Keratinocyte (primary cell): ENCODE results near the gene OR10A4. TPM values are rescaled to one million over a fixed set of nuclear protein-coding genes. Genes with fewer than 3 reads are reported as not detected.
"Not testable (repeated sequence)": the region's sequence is repeated elsewhere in the genome, so short reads cannot be mapped to it uniquely, and the experiment has no call there.

Source experiments
- DNase-seq: peaks from one replicate; pipeline ENCODE4 v3.0.0-alpha.2; 2011; ENCODE audit warnings: low read depth, missing footprints, low spot score
- FAIRE-seq: peaks from 2 replicates; lab custom pipeline; 2011; peaks lifted over from hg19 to GRCh38; lab: Jason Lieb, UNC
- H2AFZ ChIP-seq: 2 replicates; pipeline ENCODE4 v1.6.0; 2012; ENCODE audit warnings: low read length, control low read depth, inconsistent platforms; ENCODE audit not compliant: control insufficient read depth
- H3K27ac ChIP-seq: 2 replicates; pipeline ENCODE4 v1.5.1; 2011; ENCODE audit warnings: low read length; ENCODE audit not compliant: control insufficient read depth, insufficient read depth
- H3K27me3 ChIP-seq: 3 replicates; pipeline ENCODE4 v1.6.0; 2011; ENCODE audit warnings: low read length; ENCODE audit not compliant: control insufficient read depth, insufficient read depth; ENCODE audit errors: extremely low read depth
- H3K36me3 ChIP-seq, 2 experiments: 2 replicates in 1 of 2; 3 replicates in 1 of 2; pipeline ENCODE4 v1.5.1; 2011; ENCODE audit warnings: low read length in 2 of 2, mild to moderate bottlenecking in 1 of 2; ENCODE audit not compliant: control insufficient read depth in 2 of 2, insufficient read depth in 2 of 2; ENCODE audit errors: extremely low read depth in 1 of 2
- H3K4me1 ChIP-seq: 3 replicates; pipeline ENCODE4 v1.5.1; 2011; ENCODE audit warnings: low read length; ENCODE audit not compliant: control insufficient read depth, insufficient read depth; ENCODE audit errors: extremely low read depth
- H3K4me2 ChIP-seq: 3 replicates; pipeline ENCODE4 v1.6.0; 2011; ENCODE audit warnings: low read depth, low read length; ENCODE audit not compliant: control insufficient read depth, insufficient read depth; ENCODE audit errors: extremely low read depth
- H3K4me3 ChIP-seq, 3 experiments: fragments of 200-600 bp in 1 of 3; sonication (generic) in 1 of 3; 2 replicates in 2 of 3; 3 replicates in 1 of 3; pipeline ENCODE4 v1.5.1; 2011 to 2016; ENCODE audit warnings: low read length in 3 of 3, mild to moderate bottlenecking in 3 of 3, control low read depth in 2 of 3, inconsistent platforms in 1 of 3, low read depth in 1 of 3, mixed read lengths in 1 of 3, mixed run types in 1 of 3, moderate library complexity in 1 of 3; ENCODE audit not compliant: control insufficient read depth in 2 of 3, insufficient read depth in 2 of 3; ENCODE audit errors: extremely low read depth in 1 of 3
- H3K79me2 ChIP-seq: 2 replicates; pipeline ENCODE4 v1.6.0; 2012; ENCODE audit warnings: low read length; ENCODE audit not compliant: control insufficient read depth, insufficient read depth
- H3K9ac ChIP-seq: 3 replicates; pipeline ENCODE4 v1.6.0; 2011; ENCODE audit warnings: low read length; ENCODE audit not compliant: control insufficient read depth, insufficient read depth; ENCODE audit errors: extremely low read depth
- H3K9me1 ChIP-seq: 3 replicates; pipeline ENCODE4 v1.6.0; 2011; ENCODE audit warnings: low read length; ENCODE audit not compliant: control insufficient read depth, insufficient read depth; ENCODE audit errors: extremely low read depth
- H3K9me3 ChIP-seq: 2 replicates; pipeline ENCODE4 v1.5.1; 2012; ENCODE audit warnings: low read depth, low read length; ENCODE audit not compliant: control insufficient read depth
- H4K20me1 ChIP-seq: 3 replicates; pipeline ENCODE4 v1.6.0; 2011; ENCODE audit warnings: low read length; ENCODE audit not compliant: control insufficient read depth, insufficient read depth; ENCODE audit errors: extremely low read depth
- CTCF ChIP-seq, 3 experiments: IDR thresholded peaks in 1 of 3; conservative IDR thresholded peaks in 1 of 3; optimal IDR thresholded peaks in 1 of 3; 2 replicates in 2 of 3; 3 replicates in 1 of 3; pipeline versions ENCODE3 to v1.5.1; 2011; ENCODE audit warnings: low read length in 3 of 3, mild to moderate bottlenecking in 3 of 3, moderate library complexity in 2 of 3, control low read depth in 1 of 3, inconsistent platforms in 1 of 3; ENCODE audit not compliant: insufficient read depth in 2 of 3; ENCODE audit errors: extremely low read depth in 1 of 3
- EZH2 ChIP-seq: IDR thresholded peaks from one replicate; pipeline ENCODE4 v1.6.1; 2012; ENCODE audit warnings: inconsistent platforms, mild to moderate bottlenecking, low read length, moderate library complexity
- dilution Hi-C: fragments of 300-500 bp; cut with MboI; formaldehyde crosslinking; loops from one replicate; pipeline ENCODE4 v1.7.0; 2020; ENCODE audit warnings: low sequenced_read_pairs; ENCODE audit not compliant: extremely low pct_ligation_motif_present
- polyA plus RNA-seq, 5 experiments: library from polyadenylated mRNA; depleted of rRNA in 3 of 5; stranded (reverse) in 3 of 5; stranded (forward) in 1 of 5; unstranded in 1 of 5; fragments of >200 nt; gene quantifications; 1 replicate in 1 of 5; 2 replicates in 3 of 5; 3 replicates in 1 of 5; pipeline versions ENCODE4 v1.2.1 to v1.2.3, GENCODE V29; 2011 to 2012; ENCODE audit warnings: missing spikeins in 2 of 5, low read depth in 1 of 5, low replicate concordance in 1 of 5

OR10A4 gene
- polyA plus RNA-seq, 1 donor (not counting 4 experiments of a cell fraction or from before 2014, with no cell fraction given): not detected

DNA sequence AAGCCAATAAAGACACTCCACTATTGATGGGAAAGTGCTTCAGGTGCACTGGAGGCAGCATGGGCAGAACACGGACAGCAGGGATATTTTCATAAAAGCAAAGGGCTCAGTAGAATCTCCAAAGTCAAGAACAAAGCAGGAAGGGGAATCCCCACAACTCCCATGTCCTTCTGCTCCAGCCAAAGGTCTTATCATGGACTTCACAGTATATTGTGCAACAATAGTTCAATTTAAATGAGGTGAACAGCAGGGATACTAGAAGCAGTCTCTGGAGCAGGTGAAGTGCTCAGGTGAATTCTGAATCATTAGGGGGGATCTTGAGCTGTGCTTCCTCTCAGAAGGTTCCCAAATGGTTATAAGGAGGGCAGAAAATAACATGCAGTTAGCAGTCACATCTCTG is 22.5 kb downstream of the OR10A4 start:
- no peaks in the 10 kb centered on the region for H3K9me3 ChIP-seq
- no peak overlapping the region for H3K9ac ChIP-seq
- DNase-seq (no peak), FAIRE-seq (no peak)
- H3K79me2 ChIP-seq: no peaks in the 10 kb centered on the region
- H3K27ac ChIP-seq: no peak overlapping the region
- no peak overlapping the region for H2AFZ ChIP-seq
- dilution Hi-C loops: no loop called here
- no peaks in the 10 kb centered on the region for H3K27me3 ChIP-seq
- no peak overlapping the region for H3K4me2 ChIP-seq
- H3K4me3 ChIP-seq: no peak overlapping the region
- no peaks in the 10 kb centered on the region for H3K9me1 ChIP-seq
- no peaks in the 10 kb centered on the region for H3K36me3 ChIP-seq
- TF ChIP-seq CTCF (optimal IDR thresholded peaks at IDR 0.05 in 1 of 3, IDR thresholded peaks at IDR 0.05 in 1 of 3, conservative IDR thresholded peaks at IDR 0.05 in 1 of 3; ENCODE audit: extremely low read depth in 1 of 3, insufficient read depth in 2 of 3, low read length in 3 of 3): no peak
- no peak for TF ChIP-seq EZH2
- no peaks in the 10 kb centered on the region for H4K20me1 ChIP-seq
- H3K4me1 ChIP-seq: no peaks in the 10 kb centered on the region

DNA sequence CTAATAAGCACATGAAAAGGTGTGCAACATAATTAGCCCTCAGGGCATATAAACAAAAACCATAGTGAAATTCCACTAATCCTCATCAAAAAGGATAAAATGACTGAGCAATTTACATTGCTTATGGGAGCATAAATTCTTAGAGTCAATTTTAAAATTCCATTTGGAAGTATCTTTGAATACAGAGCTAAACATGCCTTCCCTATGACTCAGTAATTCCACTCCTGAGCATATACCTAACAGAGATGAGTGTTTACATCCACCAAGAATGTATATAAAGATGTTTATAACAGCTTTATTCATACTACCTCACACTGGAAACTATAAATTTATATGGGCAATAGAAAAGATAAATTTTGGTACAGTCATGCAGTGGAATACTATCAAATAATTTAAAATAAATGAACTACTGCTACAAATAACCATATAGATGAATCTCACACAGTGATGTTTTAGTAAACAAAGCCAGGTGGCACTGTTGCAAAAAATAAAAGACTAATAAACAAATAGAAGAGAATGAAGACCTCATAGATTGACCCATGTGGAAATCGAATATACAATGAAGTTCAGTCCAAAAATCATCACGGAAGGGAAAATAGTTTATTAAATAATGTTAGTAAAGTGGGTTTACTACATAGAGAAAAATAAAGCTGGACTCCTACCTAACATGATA is 24.0 kb downstream of the OR10A4 start:
- H4K20me1 ChIP-seq: no peaks in the 10 kb centered on the region

GRCh38 chr11:6904804-6905203 is 28.4 kb downstream of the OR10A4 start:
- H3K4me2 ChIP-seq, H3K79me2 ChIP-seq, H2AFZ ChIP-seq, H3K4me3 ChIP-seq, H3K9me1 ChIP-seq, FAIRE-seq, DNase-seq, dilution Hi-C loops, H3K27me3 ChIP-seq, H3K4me1 ChIP-seq, H3K9me3 ChIP-seq, H4K20me1 ChIP-seq, H3K36me3 ChIP-seq, H3K9ac ChIP-seq, H3K27ac ChIP-seq: not testable (repeated sequence)

More for the DNA sequence above, 24.0 kb downstream of the OR10A4 start:
- no peaks in the 10 kb centered on the region for H3K4me1 ChIP-seq
- DNase-seq (peak; percentile 4), FAIRE-seq (no peak)
- no peak overlapping the region for H3K9ac ChIP-seq
- H3K27ac ChIP-seq: no peak overlapping the region
- H3K4me2 ChIP-seq: no peak overlapping the region
- no peak overlapping the region for H2AFZ ChIP-seq
- TF ChIP-seq CTCF (optimal IDR thresholded peaks at IDR 0.05 in 1 of 3, IDR thresholded peaks at IDR 0.05 in 1 of 3, conservative IDR thresholded peaks at IDR 0.05 in 1 of 3; ENCODE audit: extremely low read depth in 1 of 3, insufficient read depth in 2 of 3, low read length in 3 of 3): no peak
- no peak for TF ChIP-seq EZH2
- dilution Hi-C loops: no loop called here
- H3K79me2 ChIP-seq: no peaks in the 10 kb centered on the region
- no peak overlapping the region for H3K4me3 ChIP-seq
- H3K36me3 ChIP-seq: no peaks in the 10 kb centered on the region
- H3K9me1 ChIP-seq: no peaks in the 10 kb centered on the region
- no peaks in the 10 kb centered on the region for H3K27me3 ChIP-seq
- H3K9me3 ChIP-seq: no peaks in the 10 kb centered on the region
